ENCODE measurements around the gene CCBE1.
"Not testable (repeated sequence)": the region's sequence is repeated elsewhere in the genome, so short reads cannot be mapped to it uniquely, and the experiment has no call there.

The CCBE1 gene

DNA sequence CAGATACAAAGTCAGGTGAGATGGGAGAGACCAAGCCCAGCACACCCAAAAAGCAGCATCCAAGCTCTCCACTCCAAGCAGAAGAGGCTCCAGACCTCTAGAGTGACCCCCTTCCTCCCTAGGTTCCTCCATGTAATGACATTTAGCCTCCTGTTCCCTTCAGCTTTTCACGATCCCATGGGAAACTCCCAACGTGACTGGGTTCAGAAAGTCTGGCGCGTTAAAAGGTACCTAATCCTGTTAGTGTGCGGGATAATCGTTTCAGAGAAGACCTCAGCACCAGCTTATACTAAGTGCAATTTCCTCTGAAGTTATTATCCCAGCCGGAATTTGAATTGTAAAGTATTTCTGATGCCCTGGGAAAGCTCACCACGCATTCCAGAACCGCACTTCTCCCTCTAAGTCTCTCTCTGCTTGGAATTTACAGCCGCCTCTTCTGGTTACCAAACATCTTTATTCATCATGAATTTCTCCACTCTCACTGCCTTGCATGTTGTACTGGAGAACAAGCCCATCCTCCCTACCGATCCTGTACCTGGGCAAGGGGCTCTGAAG, 46.9 kb downstream of the CCBE1 start:
- DNase-seq = no peak

- DNase-seq = no peak
These were observed 47.6 kb downstream of the CCBE1 start for GRCh38 chr18:59649591-59649990.

DNA sequence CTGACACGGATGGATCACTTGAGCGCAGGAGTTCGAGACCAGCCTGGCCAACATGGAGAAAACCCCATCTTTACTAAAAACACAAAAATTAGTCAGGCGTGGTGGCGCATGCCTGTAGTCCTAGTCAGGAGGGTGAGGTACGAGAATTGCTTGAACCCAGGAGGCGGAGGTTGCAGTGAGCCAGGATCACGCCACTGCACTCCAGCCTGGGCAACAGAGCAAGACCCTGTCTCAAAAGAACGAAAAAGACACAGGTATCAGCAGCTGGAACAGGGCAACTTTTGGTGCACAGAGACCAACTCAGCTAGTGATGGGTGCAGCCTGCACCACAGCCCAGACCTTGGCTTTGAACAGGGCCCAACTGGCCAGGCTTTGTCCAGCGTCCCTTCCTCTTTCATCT, 48.8 kb downstream of the CCBE1 start:
- DNase-seq = not testable (repeated sequence)

DNA sequence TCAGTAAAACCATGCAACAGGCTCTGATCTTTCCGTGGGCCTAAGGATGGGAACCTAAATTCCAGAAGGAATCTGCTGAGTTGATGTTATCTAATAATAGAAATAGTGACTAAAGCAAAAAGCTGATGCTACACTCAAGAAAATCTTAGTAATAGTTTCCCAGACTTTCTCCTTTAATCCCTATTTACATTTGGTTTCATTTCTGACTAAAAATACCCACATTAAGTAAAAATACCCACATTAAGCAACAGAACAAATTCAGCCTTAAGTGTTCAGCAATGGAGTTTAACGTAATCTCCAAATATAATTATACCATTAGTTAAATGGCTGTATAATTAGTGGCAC, 50.3 kb downstream of the CCBE1 start:
- DNase-seq = no peak

DNA sequence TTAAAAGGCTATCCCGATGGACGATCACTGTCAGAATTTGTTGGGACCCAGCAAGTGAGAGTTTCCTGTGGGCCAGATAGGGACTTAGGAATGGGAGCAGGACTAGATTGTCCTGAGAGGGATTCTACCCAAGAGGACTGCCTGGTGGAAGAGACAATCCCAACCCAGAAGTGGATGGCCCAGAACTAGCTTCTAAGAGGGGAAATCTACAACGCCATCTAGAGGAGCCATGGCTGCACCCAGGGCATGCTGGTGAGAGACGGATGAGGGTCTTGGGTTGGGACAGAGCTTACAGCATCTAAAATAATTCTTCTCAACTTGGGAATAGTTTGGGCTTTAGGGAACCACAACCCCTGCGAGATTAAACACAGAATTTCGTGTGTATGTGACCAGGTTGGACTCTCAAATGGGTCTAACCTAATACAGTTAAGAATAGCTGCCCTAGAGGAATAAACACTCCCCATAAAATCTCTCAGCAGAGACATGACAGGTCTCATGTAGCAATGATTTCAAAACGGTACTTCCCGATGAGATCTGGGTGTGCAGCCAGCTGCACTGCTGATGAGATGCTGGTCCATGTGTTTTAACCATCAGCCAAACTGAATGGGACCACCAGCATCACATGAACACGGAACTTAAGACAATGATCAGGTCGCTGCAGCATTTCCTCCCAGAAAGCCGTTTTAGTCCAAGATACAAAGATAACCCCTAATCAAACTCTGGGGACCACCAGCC, 50.8 kb downstream of the CCBE1 start:
- DNase-seq = no peak

DNA sequence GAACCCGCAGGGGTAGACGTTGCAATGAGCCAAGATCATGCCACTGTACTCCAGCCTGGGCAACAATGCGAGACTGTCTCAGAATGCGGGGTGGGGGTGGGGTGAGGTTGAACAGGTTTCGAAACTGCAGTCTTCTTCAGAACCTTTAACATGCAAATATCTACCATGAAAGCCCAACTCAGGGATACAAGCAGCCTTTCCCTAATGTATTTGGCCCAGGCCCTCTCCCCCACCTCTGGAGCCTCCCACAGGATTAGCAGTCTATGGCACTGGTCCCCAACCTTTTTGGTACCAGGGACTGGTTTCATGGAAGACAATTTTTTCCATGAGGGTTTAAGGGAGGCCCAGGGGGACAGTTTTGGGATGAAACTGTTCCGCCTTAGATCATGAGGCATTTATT, 53.5 kb downstream of the CCBE1 start:
- DNase-seq = no peak

DNA sequence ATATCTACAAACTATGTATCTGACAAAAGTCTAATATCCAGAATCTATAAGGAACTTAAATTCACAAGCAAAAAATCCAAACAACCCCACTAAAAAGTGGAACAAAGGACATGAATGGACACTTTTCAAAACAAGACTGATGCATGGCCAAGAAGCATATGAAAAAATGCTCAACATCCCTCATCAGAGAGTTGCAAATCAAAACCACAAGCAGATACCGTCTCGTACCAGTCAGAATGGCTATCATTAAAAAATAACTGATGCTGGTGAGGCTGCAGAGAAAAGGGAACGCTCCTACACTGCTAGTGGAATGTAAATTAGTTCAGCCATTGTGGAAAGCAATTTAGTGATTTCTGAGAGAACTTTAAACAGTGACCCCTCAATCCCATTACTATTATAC, 56.5 kb downstream of the CCBE1 start:
- DNase-seq = no peak

- DNase-seq = no peak
These were observed 57.4 kb downstream of the CCBE1 start for GRCh38 chr18:59639821-59640220.

DNA sequence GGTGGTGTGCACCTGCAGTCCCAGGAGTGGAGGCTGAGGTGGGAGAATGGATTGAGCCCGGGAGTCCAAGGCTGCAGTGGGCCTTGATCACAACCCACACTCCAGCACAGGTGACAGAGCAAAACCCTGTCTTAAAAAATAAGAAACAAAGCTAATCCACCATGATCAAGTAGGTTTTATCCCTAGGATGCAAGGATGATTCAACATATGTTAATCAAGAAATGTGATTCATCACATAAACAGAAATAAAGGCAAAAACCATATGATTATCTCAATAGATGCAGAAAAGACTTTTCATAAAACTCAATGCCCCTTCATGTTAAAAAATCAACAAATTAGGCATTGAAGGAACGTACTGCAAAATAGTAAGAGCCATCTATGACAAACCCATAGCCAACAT, 58.1 kb downstream of the CCBE1 start:
- no peak for DNase-seq

GRCh38 chr18:59633961-59634485, 63.2 kb downstream of the CCBE1 start:
- no peak for DNase-seq

GRCh38 chr18:59633317-59633716, 63.9 kb downstream of the CCBE1 start:
- DNase-seq = no peak

DNA sequence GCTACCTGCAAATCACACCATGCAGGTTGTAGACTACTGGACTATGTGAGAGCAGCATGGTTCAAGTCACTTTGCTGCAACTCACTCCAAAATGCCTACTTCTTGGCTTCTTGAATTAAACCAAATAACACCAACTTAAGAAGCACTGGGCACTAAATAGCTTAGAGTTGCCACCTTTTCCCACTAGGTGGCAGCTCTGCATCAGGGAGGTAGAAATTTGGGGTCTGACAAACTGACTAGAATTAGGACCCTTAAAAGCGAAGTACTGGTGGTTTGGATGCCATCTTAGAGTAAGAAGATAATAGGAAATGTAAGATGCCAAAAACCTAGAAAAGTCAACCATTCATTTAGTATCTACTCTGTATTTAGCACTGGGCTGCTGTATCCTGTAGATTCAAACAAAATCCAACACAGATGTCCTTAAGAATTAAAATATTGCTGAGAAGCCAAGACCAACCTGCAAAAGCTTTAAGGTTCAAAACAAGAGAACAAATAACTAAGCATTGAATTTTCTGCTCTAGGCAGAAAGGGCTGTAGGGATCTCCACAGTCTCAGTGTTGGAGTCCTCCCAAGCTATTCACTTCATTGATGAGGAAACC, 65.5 kb downstream of the CCBE1 start:
- DNase-seq = no peak

GRCh38 chr18:59629894-59630293, 67.3 kb downstream of the CCBE1 start:
- DNase-seq = no peak

- DNase-seq = no peak
These were observed 68.2 kb downstream of the CCBE1 start for GRCh38 chr18:59628995-59629394.

- DNase-seq = no peak
These were observed 69.8 kb downstream of the CCBE1 start for GRCh38 chr18:59627414-59627813.

DNA sequence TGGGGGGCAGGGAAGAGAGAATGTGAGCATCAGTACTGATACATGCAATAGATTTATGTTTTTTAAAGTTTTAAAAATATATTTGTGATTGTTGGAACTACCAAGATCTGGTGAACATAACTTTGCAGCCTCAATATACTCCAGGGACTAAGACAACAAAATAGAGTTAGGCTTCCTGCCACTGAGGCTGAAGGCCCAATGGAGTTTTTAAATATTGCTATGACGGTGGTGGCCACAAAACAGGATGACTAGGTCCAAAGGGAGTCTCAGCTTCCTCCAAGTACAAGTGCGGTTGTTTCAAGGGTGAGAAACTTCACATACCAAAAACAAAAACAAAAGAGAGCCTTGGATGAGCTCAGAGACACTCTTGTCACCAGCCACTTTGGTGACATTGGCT, 72.9 kb downstream of the CCBE1 start:
- no peak for DNase-seq

- no peak for DNase-seq
These were observed 73.5 kb downstream of the CCBE1 start for GRCh38 chr18:59623456-59624368.

GRCh38 chr18:59621027-59621426, 76.2 kb downstream of the CCBE1 start:
- DNase-seq = no peak

GRCh38 chr18:59620381-59620780, 76.8 kb downstream of the CCBE1 start:
- no peak for DNase-seq

DNA sequence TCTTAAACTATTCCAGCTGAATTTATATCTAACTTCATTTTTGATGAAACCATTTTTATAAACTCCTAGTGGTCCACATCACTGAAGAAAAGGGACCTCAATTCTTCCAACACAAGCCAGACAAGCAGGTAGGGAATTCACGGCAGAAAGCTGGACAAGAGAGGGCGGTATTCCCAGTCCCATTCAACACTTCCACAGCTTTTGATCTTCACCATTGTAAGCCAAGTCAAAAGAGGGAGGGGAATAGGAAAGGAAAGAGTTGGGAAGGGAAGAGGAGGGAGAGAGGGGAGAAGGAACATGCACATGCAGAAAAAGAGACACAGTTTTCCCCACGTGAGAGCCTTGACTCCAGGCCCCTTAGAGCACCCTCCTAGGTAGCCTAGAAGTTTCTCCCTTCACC, 77.4 kb downstream of the CCBE1 start:
- no peak for DNase-seq

GRCh38 chr18:59617468-59617932, 79.7 kb downstream of the CCBE1 start:
- DNase-seq = no peak

DNA sequence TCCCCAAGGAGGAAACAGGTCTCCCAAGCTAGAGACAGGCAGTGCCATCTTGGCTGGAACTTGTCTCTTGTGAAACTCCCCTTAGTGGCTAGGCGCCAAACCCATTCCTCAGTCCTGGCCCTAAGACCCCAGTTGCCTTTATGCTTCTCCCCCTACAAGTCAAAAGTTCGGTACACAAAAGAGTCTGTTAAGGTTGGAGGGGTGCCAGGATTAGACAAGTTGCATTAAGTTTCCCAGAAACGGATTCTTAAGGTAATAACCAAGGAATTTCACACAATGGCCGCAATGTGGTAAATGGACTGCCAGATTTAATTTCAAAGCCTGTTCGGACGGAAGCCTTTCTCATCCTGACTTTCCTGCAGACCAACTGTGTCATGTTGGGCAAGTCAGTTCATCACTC, 80.7 kb downstream of the CCBE1 start:
- no peak for DNase-seq

GRCh38 chr18:59613903-59614302, 83.3 kb downstream of the CCBE1 start:
- DNase-seq = no peak

All from amniotic stem cell (primary cell).